Effector memory CD4-positive, alpha-beta T cell (primary cell): ENCODE data around the gene TSPAN32.

Experiments
- DNase-seq, 3 donors: peaks; one replicate each; pipeline ENCODE4 v3.0.0-alpha.2; 2020
- H3K27ac ChIP-seq: 2 replicates; pipeline ENCODE4 v1.7.0; 2013; ENCODE audit warnings: mild to moderate bottlenecking, low read length, moderate library complexity; ENCODE audit not compliant: insufficient read depth, poor library complexity, severe bottlenecking
- H3K27me3 ChIP-seq: replicated peaks from 2 replicates; pipeline ENCODE4 v1.7.0; 2013; ENCODE audit warnings: mild to moderate bottlenecking, low read length; ENCODE audit not compliant: insufficient read depth, control insufficient read depth, poor library complexity, severe bottlenecking
- H3K36me3 ChIP-seq: 2 replicates; pipeline ENCODE4 v1.7.0; 2013; ENCODE audit warnings: mild to moderate bottlenecking, low read length, moderate library complexity; ENCODE audit not compliant: control insufficient read depth, insufficient read depth
- H3K4me1 ChIP-seq: 2 replicates; pipeline ENCODE4 v1.7.0; 2013; ENCODE audit warnings: low read length, mild to moderate bottlenecking; ENCODE audit not compliant: control insufficient read depth, insufficient read depth, poor library complexity, severe bottlenecking
- H3K4me3 ChIP-seq: 2 replicates; pipeline ENCODE4 v1.7.0; 2013; ENCODE audit warnings: low read length, low read depth, mild to moderate bottlenecking; ENCODE audit not compliant: insufficient read depth, poor library complexity, severe bottlenecking
- H3K9me3 ChIP-seq: 2 replicates; pipeline ENCODE4 v1.7.0; 2013; ENCODE audit warnings: mild to moderate bottlenecking, low read length, moderate library complexity; ENCODE audit not compliant: control insufficient read depth

TSPAN32 gene

DNA sequence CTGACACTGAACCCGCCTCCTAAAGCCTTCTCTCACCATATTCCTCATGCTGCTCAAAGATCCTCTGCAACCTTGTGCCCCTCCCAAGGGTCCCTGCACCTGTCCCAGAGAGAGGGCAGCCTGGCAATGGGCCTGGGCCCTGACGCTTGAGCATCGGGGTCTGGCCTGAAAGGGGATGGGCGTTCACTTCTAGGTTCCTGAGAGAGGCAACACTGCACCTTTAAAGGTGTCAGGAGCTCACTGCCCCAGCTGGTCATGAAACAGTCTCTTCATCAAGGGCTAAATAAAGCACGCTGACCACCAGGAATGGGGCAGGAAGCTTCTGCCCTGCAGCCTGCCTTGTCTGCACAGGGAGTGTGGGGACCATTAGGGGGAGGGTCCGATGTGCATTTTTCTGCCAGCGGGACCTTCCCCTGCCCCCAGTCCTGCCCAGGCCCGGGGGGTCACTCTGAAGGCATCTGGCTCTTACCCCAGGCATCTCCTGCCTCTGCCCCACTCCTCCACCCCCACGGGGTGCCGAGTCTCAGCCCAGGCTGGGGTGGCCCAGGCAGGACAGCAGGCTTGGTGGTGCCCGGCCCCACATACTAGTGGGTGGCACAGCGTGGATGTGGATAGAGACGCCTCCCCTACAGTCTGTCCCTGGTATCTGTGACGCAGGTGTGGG lies 3.5 kb upstream of the TSPAN32 start:
- peaks cover 24% of the 10 kb centered on the region for H3K36me3 ChIP-seq
- H3K4me1 ChIP-seq = peaks cover 40% of the 10 kb centered on the region
- peak overlapping the region; percentile 5 for H3K27ac ChIP-seq

DNA sequence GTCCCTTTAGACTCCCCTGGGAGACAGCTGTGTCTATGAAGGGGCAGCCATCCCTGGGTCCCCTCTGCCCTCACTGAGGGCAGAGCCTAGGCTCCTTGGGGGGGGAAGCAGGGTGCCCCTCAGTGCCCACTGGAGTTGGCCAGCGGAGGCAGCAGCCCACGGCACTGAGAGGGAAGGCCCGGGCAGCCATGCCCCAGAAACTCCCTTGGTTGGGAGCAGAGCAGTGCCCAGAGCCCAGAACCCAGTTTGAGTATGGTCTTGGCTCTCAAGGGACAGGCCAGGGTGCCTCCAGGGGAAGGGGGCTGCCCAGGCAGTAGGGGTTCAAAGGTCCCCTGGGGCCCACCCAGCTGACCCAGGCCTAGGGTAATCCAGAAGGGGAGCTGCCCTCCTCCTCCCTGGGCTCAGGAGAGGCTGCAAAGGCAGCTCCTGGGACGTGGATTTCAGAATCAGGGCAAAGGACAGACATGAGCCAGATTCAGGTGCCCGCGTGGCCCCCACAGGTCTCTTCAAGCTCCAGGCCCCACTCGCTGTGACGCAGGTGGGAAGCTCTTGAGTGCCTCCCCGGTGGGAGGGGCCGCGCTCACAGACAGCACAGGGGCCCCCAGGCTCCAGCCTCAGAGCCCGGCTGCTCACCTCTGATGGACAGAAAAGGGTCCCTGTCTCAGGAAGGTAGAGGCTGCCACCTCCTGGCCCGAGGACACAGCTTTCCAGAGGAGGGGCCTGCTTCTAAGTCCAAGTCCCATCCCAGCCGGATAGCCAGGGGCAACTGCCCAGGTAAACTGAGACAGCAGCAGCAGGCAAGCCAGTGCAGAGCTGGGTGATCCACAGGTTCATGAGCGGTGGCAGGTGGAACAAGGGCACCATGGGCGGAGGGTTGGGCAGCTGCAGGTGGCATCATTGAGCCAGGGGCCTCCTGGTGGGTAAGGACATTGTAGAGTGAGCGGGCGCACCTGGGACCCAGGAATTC lies 2.7 kb upstream of the TSPAN32 start:
- Histone ChIP-seq H3K4me1 (peaks cover 48% of the 10 kb centered on the region), H3K36me3 (peaks cover 24% of the 10 kb centered on the region), H3K4me3 (no peak overlapping the region), H3K27me3 (no peaks in the 10 kb centered on the region), H3K9me3 (no peaks in the 10 kb centered on the region), H3K27ac (peak overlapping the region; percentile 50)
- DNase-seq = no peak

More for the DNA sequence above, 3.5 kb upstream of the TSPAN32 start:
- no peak for DNase-seq
- H3K4me3 ChIP-seq = no peak overlapping the region
- H3K9me3 ChIP-seq = no peaks in the 10 kb centered on the region
- no peaks in the 10 kb centered on the region for H3K27me3 ChIP-seq

DNA sequence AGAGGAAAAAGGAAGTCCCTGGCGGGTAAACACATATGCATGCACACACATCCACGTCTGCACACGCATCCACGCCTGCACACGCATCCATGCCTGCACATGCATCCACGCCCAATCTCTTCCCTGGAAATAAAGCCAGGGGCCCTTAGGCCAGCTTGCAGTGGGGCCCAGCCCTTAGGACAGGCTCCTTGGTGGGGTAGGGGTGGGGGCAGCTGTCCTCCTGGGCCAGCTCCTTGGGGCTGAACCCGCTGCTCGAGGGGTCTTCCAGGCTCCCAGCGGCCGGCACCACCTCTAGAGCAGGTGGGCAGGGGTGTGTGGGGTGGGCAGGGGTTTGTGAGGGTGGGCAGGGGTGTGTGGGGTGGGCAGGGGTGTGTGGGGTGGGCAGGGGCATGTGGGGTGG lies 2.0 kb upstream of the TSPAN32 start:
- Histone ChIP-seq H3K36me3 (peaks cover 24% of the 10 kb centered on the region), H3K27me3 (no peaks in the 10 kb centered on the region), H3K27ac (peak overlapping the region; percentile 50), H3K9me3 (no peaks in the 10 kb centered on the region), H3K4me3 (no peak overlapping the region), H3K4me1 (peaks cover 55% of the 10 kb centered on the region)
- no peak for DNase-seq

DNA sequence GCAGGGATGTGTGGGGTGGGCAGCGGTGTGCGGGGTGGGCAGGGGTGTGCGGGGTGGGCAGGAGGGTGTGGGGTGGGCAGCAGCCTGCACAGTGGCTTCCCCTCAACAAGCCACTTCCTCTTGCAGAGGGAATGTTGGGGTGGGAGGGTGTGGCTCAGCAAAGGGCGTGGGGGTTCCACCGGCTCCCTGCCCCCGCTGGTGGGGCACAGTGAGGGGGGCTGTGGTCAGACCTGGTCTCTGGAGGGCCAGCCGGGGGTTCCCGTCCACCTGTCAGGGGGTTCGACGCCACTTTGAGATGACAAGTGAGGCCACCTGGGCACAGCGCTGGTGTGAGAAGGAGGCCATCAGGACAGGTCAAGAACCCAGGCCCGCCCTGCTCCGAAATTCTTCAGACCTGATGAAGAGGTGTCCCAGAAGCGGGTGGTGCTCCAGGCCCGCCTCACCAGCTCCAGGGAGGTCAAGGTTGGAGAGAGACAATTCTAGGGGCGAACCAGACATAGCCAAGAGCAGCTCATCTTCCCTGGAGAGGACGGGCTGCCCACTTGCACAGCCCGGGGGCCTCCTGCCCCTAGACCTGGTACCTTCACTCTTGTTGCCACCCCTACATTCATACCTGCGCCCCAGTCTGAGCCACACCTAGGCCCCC lies 1.4 kb upstream of the TSPAN32 start:
- no peak for DNase-seq
- no peaks in the 10 kb centered on the region for H3K27me3 ChIP-seq
- no peaks in the 10 kb centered on the region for H3K9me3 ChIP-seq
- H3K36me3 ChIP-seq = peaks cover 24% of the 10 kb centered on the region
- H3K27ac ChIP-seq = peak overlapping the region; percentile 51
- H3K4me3 ChIP-seq = peak overlapping the region; percentile 71
- H3K4me1 ChIP-seq = peaks cover 61% of the 10 kb centered on the region

DNA sequence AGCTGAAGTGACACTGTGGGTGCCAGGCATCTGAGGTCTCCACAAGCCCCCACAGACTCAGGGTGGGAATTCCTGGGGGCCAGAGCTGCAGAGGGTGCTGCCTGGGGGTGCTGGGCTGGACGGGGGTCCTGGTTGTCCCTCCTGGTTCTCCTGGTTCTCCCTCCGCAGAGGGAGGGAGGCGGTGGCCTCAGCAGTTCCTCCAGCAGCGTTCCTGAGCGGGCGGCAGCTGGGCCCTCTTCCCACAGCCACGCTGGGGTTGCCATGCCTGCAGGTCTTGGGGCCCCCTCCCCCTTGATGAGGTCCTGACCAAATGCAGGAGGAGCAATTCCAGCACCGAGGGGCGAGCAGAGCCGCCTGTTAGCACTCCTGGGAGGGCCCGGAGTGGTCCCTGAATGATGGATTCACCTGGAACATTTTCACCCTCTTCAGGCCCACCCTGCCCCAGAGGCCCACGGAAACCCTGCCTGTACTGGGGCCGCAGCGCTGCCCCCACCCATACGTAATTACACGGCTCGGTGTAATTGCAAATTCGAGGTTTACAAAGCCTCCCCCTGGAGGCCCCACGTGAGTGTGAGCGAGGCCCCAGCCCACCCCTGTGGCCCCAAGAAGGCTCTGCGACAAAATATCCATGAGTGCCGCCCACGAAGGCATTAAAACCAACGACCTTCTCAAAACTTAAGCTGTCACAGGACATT lies 730 bp upstream of the TSPAN32 start:
- peaks cover 68% of the 10 kb centered on the region for H3K4me1 ChIP-seq

DNA sequence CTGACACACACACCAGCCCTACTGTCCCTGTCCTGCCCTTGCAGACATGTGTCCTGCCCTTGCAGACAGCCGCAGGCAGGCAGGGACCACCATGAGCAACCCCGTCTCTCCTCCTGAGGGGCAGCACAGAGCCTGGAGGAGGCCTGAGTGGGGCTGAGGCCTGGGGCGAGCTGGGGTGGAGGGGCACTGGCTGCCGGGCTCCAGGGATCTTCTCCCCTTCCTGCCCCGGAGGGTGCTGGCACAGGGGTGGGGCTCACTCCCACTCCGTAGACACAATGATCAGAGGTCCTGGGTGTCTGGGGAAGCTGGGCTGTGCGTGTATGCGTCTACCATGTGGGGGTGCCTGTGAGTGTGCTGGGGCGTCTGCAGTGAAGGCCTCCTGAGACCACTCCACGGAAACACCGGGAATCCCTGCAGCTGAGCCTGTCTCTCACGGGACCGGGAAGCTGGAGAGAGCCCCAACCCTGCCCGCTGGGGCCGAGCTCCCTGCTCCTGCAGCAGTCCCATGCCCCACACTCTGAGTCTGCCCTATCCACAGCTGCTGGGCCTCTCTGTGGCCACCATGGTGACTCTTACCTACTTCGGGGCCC lies 588 bp downstream of the TSPAN32 start:
- H3K27ac ChIP-seq = peak overlapping the region; percentile 71
- peaks cover 81% of the 10 kb centered on the region for H3K4me1 ChIP-seq
- H3K9me3 ChIP-seq = no peaks in the 10 kb centered on the region
- peak overlapping the region; percentile 71 for H3K4me3 ChIP-seq
- H3K27me3 ChIP-seq = no peaks in the 10 kb centered on the region
- DNase-seq = no peak
- H3K36me3 ChIP-seq = peaks cover 13% of the 10 kb centered on the region

More for the DNA sequence above, 730 bp upstream of the TSPAN32 start:
- H3K36me3 ChIP-seq = peaks cover 24% of the 10 kb centered on the region
- H3K27ac ChIP-seq = peak overlapping the region; percentile 71
- peak overlapping the region; percentile 71 for H3K4me3 ChIP-seq
- no peak for DNase-seq
- no peaks in the 10 kb centered on the region for H3K9me3 ChIP-seq
- no peaks in the 10 kb centered on the region for H3K27me3 ChIP-seq

DNA sequence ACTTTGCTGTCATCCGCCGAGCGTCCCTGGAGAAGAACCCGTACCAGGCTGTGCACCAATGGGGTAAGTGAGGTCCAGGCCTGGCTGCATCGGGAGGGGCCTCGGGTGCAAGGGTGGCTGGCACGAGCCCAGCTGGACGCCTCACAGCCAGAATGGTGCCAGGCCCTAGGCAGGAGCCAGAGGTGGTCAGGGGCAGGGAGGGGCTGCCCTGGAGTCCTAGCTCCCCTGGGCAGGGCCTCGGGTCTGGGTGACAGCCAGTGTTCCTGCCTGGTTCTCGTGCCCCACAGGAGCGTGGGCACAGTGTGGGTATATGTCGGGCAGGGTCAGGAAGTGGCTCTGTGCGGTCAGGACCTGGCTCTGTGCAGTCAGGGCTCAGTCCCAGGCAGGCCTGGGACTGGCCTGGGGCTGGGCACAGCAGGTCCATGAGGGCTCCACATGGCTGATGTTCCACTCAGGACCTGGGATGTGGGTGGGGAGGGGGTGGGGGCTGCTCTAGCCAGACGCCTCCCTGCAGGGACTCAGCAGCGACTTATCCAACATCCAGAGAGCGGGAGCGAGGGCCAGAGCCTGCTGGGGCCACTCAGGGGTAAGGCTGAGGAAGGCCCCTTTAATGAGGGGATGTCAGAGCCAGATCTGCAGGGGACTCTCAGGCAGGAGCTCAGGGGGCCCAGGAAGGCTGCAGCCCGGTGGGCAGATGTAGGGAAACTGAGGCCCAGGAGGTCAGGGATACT lies 1.2 kb downstream of the TSPAN32 start:
- H3K9me3 ChIP-seq = no peaks in the 10 kb centered on the region
- peak overlapping the region; percentile 71 for H3K4me3 ChIP-seq
- H3K36me3 ChIP-seq = peaks cover 7% of the 10 kb centered on the region
- no peak for DNase-seq
- peak overlapping the region; percentile 71 for H3K27ac ChIP-seq
- no peaks in the 10 kb centered on the region for H3K27me3 ChIP-seq
- H3K4me1 ChIP-seq = peaks cover 82% of the 10 kb centered on the region

DNA sequence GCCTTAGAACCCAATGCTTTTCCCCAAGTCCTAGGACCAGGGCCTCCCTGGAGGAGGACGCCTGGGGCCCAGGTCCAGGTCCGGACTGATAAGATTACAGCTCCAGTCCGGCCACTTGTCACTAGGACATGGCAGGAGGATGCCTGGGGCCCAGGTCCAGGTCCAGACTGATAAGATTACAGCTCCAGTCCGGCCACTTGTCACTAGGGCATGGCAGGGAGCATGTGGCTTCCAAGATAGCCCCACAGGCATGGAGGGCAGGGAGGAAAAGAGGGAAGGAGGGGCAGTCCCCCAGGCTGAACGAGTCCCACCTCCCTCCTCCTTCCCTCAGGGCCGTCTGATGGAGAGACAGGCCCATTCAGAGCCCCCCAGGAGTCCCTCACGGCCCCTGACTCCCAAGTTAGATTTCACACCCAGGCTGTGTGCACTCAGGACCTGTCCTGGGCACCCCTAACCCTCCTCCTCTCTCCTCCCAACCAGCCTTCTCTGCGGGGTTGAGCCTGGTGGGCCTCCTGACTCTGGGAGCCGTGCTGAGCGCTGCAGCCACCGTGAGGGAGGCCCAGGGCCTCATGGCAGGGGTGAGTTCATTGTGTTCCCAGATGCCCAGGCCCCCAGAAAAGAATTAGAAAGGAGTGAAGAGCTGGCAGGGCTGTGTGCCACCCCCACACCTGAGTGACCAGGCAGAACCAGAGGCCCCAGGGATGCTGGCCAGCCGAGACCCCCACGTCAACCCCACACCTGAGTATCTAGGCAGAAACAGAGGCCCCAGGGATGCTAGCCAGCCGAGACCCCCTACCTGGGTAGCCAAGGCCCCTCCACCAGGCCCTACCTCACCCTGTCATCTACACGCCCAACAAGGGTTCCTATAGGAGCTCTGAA lies 2.1 kb downstream of the TSPAN32 start:
- Histone ChIP-seq H3K27ac (peak overlapping the region; percentile 71), H3K36me3 (peaks cover 3% of the 10 kb centered on the region), H3K27me3 (no peaks in the 10 kb centered on the region), H3K4me1 (peaks cover 82% of the 10 kb centered on the region), H3K9me3 (no peaks in the 10 kb centered on the region), H3K4me3 (peak overlapping the region; percentile 71)
- no peak for DNase-seq
